HepG2 (cell line): ENCODE measurements around the gene GPER1. TPM values are rescaled to one million over a fixed set of nuclear protein-coding genes. Genes with fewer than 3 reads are reported as not detected.
A peak's percentile ranks its signal among the peaks of the same experiment; 100 is the strongest.

Source experiments
- BCLAF1 ChIP-seq: fragments of 450-650 bp; IDR thresholded peaks from 2 replicates; pipeline ENCODE4 v1.6.1; 2017; ENCODE audit warnings: mild to moderate bottlenecking
- CTCF ChIP-seq: sonication (generic); formaldehyde crosslinking; IDR thresholded peaks from 2 replicates; pipeline ENCODE4 v1.5.0; 2020; ENCODE audit warnings: mild to moderate bottlenecking, missing genetic modification reagents, moderate library complexity
- PITX1 ChIP-seq: sonication (generic); formaldehyde crosslinking; IDR thresholded peaks from 2 replicates; pipeline ENCODE4 v1.5.1; 2020; ENCODE audit warnings: mild to moderate bottlenecking, missing genetic modification reagents
- TAF15 ChIP-seq: fragments of 200-400 bp; formaldehyde crosslinking; IDR thresholded peaks from one replicate; pipeline ENCODE4 v1.6.1; 2018; ENCODE audit warnings: mild to moderate bottlenecking, low read depth, low read length; ENCODE audit not compliant: poor library complexity, severe bottlenecking
- ZBTB7A ChIP-seq: sonication (generic); formaldehyde crosslinking; IDR thresholded peaks from 2 replicates; pipeline ENCODE4 v1.8.0; 2022; ENCODE audit warnings: mild to moderate bottlenecking, missing genetic modification reagents
- ZNF33A ChIP-seq: sonication (generic); formaldehyde crosslinking; IDR thresholded peaks from 2 replicates; pipeline ENCODE4 v1.5.1; 2020; ENCODE audit warnings: missing genetic modification reagents, mild to moderate bottlenecking, moderate library complexity, borderline replicate concordance
- ZNF562 ChIP-seq: sonication (generic); formaldehyde crosslinking; IDR thresholded peaks from 2 replicates; pipeline ENCODE4 v1.8.0; 2022; ENCODE audit warnings: missing genetic modification reagents, borderline replicate concordance
- ZNF597 ChIP-seq: sonication (generic); formaldehyde crosslinking; IDR thresholded peaks from 2 replicates; pipeline ENCODE4 v1.5.0; 2020; ENCODE audit warnings: missing genetic modification reagents
- ZNF646 ChIP-seq: sonication (generic); formaldehyde crosslinking; IDR thresholded peaks from 2 replicates; pipeline ENCODE4 v1.9.0; 2021; ENCODE audit warnings: mild to moderate bottlenecking, missing genetic modification reagents
- ZNF709 ChIP-seq: sonication (generic); formaldehyde crosslinking; IDR thresholded peaks from 2 replicates; pipeline ENCODE4 v1.5.0; 2020; ENCODE audit warnings: mild to moderate bottlenecking, missing genetic modification reagents
- ZNF710 ChIP-seq: sonication (generic); formaldehyde crosslinking; IDR thresholded peaks from 2 replicates; pipeline ENCODE4 v1.5.0; 2020; ENCODE audit warnings: mild to moderate bottlenecking, missing genetic modification reagents, borderline replicate concordance
- ZNF75D ChIP-seq: sonication (generic); formaldehyde crosslinking; IDR thresholded peaks from 2 replicates; pipeline ENCODE4 v1.8.1; 2023; ENCODE audit warnings: missing genetic modification reagents, mild to moderate bottlenecking, borderline replicate concordance
- polyA plus RNA-seq, 8 experiments: library from polyadenylated mRNA; depleted of rRNA in 3 of 8; stranded (reverse) in 7 of 8; unstranded in 1 of 8; fragments of >200 nt; fragmentation: Illumina TruSeq in 4 of 8; extraction: Trizol in 4 of 8; gene quantifications; 2 replicates each; pipeline versions ENCODE4 v1.2.1 to v1.2.3, GENCODE V29; 2011 to 2016; ENCODE audit warnings: low read depth in 4 of 8, missing spikeins in 1 of 8, mixed read lengths in 1 of 8; ENCODE audit not compliant: insufficient read depth in 1 of 8
- total RNA-seq, 5 experiments: library from RNA; depleted of rRNA; stranded (reverse); fragments of >200 nt; fragmentation: Illumina TruSeq; extraction: Trizol; gene quantifications; 2 replicates each; pipeline ENCODE4 v1.2.3, GENCODE V29; 2016; ENCODE audit warnings: low read depth in 1 of 5

The GPER1 gene
- total and polyA plus RNA-seq, 2 of the 13 experiments (the other 11 are each of a cell fraction or from before 2014, with no cell fraction given), result 12.7 to 19.7 TPM

- 0 out of 2 replicates have a peak, but pooled peaks have one; percentile 5 for TF ChIP-seq ZNF646 (CRISPR knock-in tag)
- no peak for TF ChIP-seq BCLAF1
- 0 out of 2 replicates have a peak, but pooled peaks have one; percentile 80 for TF ChIP-seq ZNF75D (CRISPR knock-in tag)
- TF ChIP-seq CTCF, result peak; percentile 95
- TF ChIP-seq PITX1 (CRISPR knock-in tag), result no peak
- TF ChIP-seq ZNF710, result peak; percentile 16; the same call in 1 of the 2 replicates
- TF ChIP-seq ZBTB7A, result 0 out of 2 replicates have a peak, but pooled peaks have one; percentile 47
- peak; percentile 77; the same call in 1 of the 2 replicates for TF ChIP-seq ZNF709 (CRISPR knock-in tag)
- no peak for TF ChIP-seq ZNF562 (CRISPR knock-in tag)
- TF ChIP-seq TAF15, result no peak
- peak; percentile 73; the same call in 1 of the 2 replicates for TF ChIP-seq ZNF597 (CRISPR knock-in tag)
- TF ChIP-seq ZNF33A (CRISPR knock-in tag), result no peak
Observed at GRCh38 chr7:1086588-1087464, 1.1 kb upstream of the GPER1 start (continued).
